OCI-LY1 (cell line): ENCODE measurements around the gene NT5DC1.

Source experiments
- H2AFZ ChIP-seq: fragments of 200-600 bp; sonication (generic), shearing (Covaris generic); 2 replicates; pipeline ENCODE4 v1.6.0; 2014; ENCODE audit warnings: antibody characterized with exemption, mild to moderate bottlenecking, low read length
- H3F3A ChIP-seq: fragments of 200-600 bp; sonication (generic), shearing (Covaris generic); 2 replicates; pipeline ENCODE4 v1.6.0; 2014; ENCODE audit warnings: mild to moderate bottlenecking, antibody characterized with exemption, low read length, moderate library complexity; ENCODE audit not compliant: insufficient read depth
- H3K27ac ChIP-seq: fragments of 200-600 bp; sonication (generic); 2 replicates; pipeline ENCODE4 v1.5.1; 2014; ENCODE audit warnings: low read length, mixed run types, mild to moderate bottlenecking, low read depth; ENCODE audit not compliant: poor library complexity, severe bottlenecking
- H3K27me3 ChIP-seq: fragments of 200-600 bp; sonication (generic); 2 replicates; pipeline ENCODE4 v1.6.0; 2014; ENCODE audit warnings: antibody characterized with exemption, mild to moderate bottlenecking, low read length, moderate library complexity; ENCODE audit not compliant: insufficient read depth
- H3K36me3 ChIP-seq: fragments of 200-600 bp; sonication (generic); 2 replicates; pipeline ENCODE4 v1.6.1; 2014; ENCODE audit warnings: mild to moderate bottlenecking, antibody characterized with exemption, low read length, moderate library complexity, mixed read lengths; ENCODE audit not compliant: insufficient read depth
- H3K4me1 ChIP-seq: fragments of 200-600 bp; sonication (generic); 2 replicates; pipeline ENCODE4 v1.5.1; 2014; ENCODE audit warnings: mild to moderate bottlenecking, low read length, moderate library complexity; ENCODE audit not compliant: insufficient read depth, severe bottlenecking
- H3K4me2 ChIP-seq: fragments of 200-600 bp; sonication (generic), shearing (Covaris generic); 2 replicates; pipeline ENCODE4 v1.6.1; 2014; ENCODE audit warnings: low read length
- H3K4me3 ChIP-seq: fragments of 200-600 bp; sonication (generic); 2 replicates; pipeline ENCODE4 v1.5.1; 2014; ENCODE audit warnings: low read length, low read depth, mild to moderate bottlenecking, mixed read lengths; ENCODE audit not compliant: poor library complexity, severe bottlenecking
- H3K79me2 ChIP-seq: fragments of 200-600 bp; shearing (Covaris generic); 2 replicates; pipeline ENCODE4 v1.6.1; 2016; ENCODE audit warnings: mixed run types, low read length, mixed read lengths; ENCODE audit not compliant: insufficient read depth
- H3K9ac ChIP-seq: fragments of 200-600 bp; sonication (generic), shearing (Covaris generic); 2 replicates; pipeline ENCODE4 v1.6.1; 2014; ENCODE audit warnings: mild to moderate bottlenecking, low read length, mixed read lengths
- H3K9me2 ChIP-seq: fragments of 200-600 bp; sonication (generic), shearing (Covaris generic); 2 replicates; pipeline ENCODE4 v1.6.1; 2014; ENCODE audit warnings: low read depth, mild to moderate bottlenecking, low read length, mixed read lengths
- H3K9me3 ChIP-seq: fragments of 200-600 bp; shearing (Covaris generic); 2 replicates; pipeline ENCODE4 v1.6.1; 2014; ENCODE audit warnings: low read length, mixed read lengths
- H4K20me1 ChIP-seq: fragments of 200-600 bp; sonication (generic), shearing (Covaris generic); 2 replicates; pipeline ENCODE4 v1.6.0; 2016; ENCODE audit warnings: mild to moderate bottlenecking, low read length; ENCODE audit not compliant: insufficient read depth
- CTCF ChIP-seq: fragments of 200-600 bp; sonication (generic), shearing (Covaris generic); IDR thresholded peaks from 2 replicates; pipeline ENCODE4 v1.5.1; 2017; ENCODE audit warnings: mild to moderate bottlenecking, antibody characterized with exemption, low read length, moderate library complexity, mixed read lengths
- EZH2 ChIP-seq: fragments of 200-600 bp; sonication (generic), shearing (Covaris generic); IDR thresholded peaks from 2 replicates; pipeline ENCODE4 v1.8.0; 2017; ENCODE audit warnings: borderline replicate concordance, mixed run types, mild to moderate bottlenecking, antibody characterized with exemption, low read length, moderate library complexity, mixed read lengths

NT5DC1 gene

DNA sequence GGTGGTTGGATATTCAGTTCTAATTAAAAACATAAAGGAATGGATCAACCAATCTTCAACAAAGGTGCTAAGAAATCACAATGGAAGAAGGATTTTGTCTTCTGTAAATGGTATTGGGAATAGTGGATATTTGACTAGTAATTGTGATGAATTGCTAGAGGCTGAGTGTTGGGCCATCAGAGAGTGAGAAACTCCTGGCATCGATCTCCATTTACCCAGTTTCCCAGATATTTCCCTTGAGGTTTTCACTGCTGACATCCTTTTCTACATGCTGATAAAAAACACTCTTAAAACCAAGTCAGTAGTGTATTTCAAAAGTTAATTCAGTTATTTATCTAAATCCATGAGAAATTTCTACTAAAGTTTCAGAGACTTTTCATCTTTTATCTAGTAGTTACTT is 65.7 kb downstream of the NT5DC1 start:
- TF ChIP-seq EZH2 = no peak
- Histone ChIP-seq H3K9ac (no peak overlapping the region), H3K9me3 (no peaks in the 10 kb centered on the region), H3K79me2 (no peaks in the 10 kb centered on the region), H3K4me1 (peaks cover 10% of the 10 kb centered on the region), H3K36me3 (no peaks in the 10 kb centered on the region), H3K4me2 (no peak overlapping the region), H3F3A (no peaks in the 10 kb centered on the region), H3K4me3 (no peak overlapping the region), H4K20me1 (no peaks in the 10 kb centered on the region), H3K27ac (no peak overlapping the region), H3K9me2 (no peaks in the 10 kb centered on the region), H3K27me3 (no peaks in the 10 kb centered on the region), H2AFZ (no peak overlapping the region)

GRCh38 chr6:116168148-116168547 is 67.5 kb downstream of the NT5DC1 start:
- Histone ChIP-seq H3K4me1 (peaks cover 10% of the 10 kb centered on the region), H3K79me2 (no peaks in the 10 kb centered on the region), H3K9ac (no peak overlapping the region), H3F3A (no peaks in the 10 kb centered on the region), H3K27me3 (no peaks in the 10 kb centered on the region), H3K9me3 (no peaks in the 10 kb centered on the region), H3K9me2 (no peaks in the 10 kb centered on the region), H3K27ac (no peak overlapping the region), H3K4me2 (no peak overlapping the region), H2AFZ (no peak overlapping the region), H3K36me3 (no peaks in the 10 kb centered on the region), H3K4me3 (no peak overlapping the region), H4K20me1 (no peaks in the 10 kb centered on the region)
- no peak for TF ChIP-seq EZH2
- no peak for TF ChIP-seq CTCF

DNA sequence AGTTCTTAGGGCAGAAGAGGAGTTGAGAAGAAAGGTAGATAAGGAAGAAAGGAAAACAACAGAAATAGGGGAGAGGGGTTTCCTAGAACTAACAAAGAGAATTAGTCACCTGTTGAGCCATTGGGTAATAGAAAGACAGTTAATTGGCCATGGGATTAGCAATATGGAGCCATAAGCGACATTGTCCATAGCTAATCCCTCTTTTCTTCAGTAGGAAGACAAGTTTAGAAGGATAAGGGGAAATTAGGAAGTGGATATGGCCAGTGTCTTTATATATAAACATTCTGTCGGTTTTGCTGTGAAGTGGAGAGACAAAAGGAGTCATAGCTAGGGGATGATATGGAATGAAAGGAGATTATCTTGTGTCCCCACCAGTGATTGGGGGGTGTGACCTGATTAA is 69.2 kb downstream of the NT5DC1 start:
- no peaks in the 10 kb centered on the region for H3K9me3 ChIP-seq
- H2AFZ ChIP-seq = no peak overlapping the region
- H3K36me3 ChIP-seq = no peaks in the 10 kb centered on the region
- no peaks in the 10 kb centered on the region for H3K79me2 ChIP-seq
- no peak overlapping the region for H3K4me3 ChIP-seq
- peaks cover 10% of the 10 kb centered on the region for H3K4me1 ChIP-seq
- H3K4me2 ChIP-seq = no peak overlapping the region
- H4K20me1 ChIP-seq = no peaks in the 10 kb centered on the region
- H3K27ac ChIP-seq = no peak overlapping the region
- H3K9ac ChIP-seq = no peak overlapping the region
- no peaks in the 10 kb centered on the region for H3K27me3 ChIP-seq
- H3F3A ChIP-seq = no peaks in the 10 kb centered on the region
- TF ChIP-seq CTCF (no peak), EZH2 (no peak)
- no peaks in the 10 kb centered on the region for H3K9me2 ChIP-seq

DNA sequence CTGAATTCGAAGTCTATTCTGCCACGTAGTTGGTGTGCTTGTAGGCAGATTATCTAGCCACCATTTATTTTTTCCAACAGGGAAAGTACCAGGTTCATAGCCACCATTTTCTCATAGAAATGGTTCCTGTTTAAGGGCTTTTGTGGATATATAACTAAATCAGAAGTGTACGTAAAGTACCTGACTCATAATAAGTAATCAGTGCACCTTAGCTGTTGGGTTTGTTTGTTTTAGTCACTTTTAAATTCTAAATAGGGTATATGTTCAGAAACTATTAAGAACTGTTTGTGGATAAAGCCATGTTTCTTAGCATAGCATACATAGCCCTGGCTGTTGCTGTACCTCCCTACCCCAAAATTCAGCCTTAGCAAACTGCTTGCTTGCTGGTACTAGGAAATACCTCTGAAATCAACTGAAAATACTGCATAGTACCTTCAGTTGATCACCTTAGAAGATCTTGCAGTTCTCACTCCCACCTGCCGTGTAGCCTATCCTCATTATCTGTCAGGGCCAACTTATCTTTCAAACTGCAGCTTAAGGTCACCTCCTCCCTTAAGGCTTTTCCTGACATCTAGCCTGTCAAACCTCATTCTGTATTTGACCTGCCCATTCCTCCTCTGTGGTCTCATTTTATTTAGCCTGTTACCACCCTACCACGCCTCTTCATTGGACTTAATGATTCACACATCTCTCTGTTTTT is 69.9 kb downstream of the NT5DC1 start:
- Histone ChIP-seq H2AFZ (no peak overlapping the region), H3K27me3 (no peaks in the 10 kb centered on the region), H3K9ac (no peak overlapping the region), H3K4me3 (no peak overlapping the region), H3K27ac (no peak overlapping the region), H3F3A (no peaks in the 10 kb centered on the region), H3K4me2 (no peak overlapping the region), H3K9me3 (no peaks in the 10 kb centered on the region), H3K4me1 (peaks cover 7% of the 10 kb centered on the region), H3K79me2 (no peaks in the 10 kb centered on the region), H3K36me3 (no peaks in the 10 kb centered on the region), H4K20me1 (no peaks in the 10 kb centered on the region), H3K9me2 (no peaks in the 10 kb centered on the region)
- TF ChIP-seq EZH2 (no peak), CTCF (no peak)
